Neuronal stem cell (in vitro differentiated cells): Measurements from ENCODE around the gene PI4KA.
"Not testable (repeated sequence)": the region's sequence is repeated elsewhere in the genome, so short reads cannot be mapped to it uniquely, and the experiment has no call there.

Experiments used
- DNase-seq: peaks from one replicate; pipeline ENCODE4 v3.0.0-alpha.2; 2013; ENCODE audit warnings: low spot score
- H2AFZ ChIP-seq: one replicate; pipeline ENCODE4 v1.6.1; 2013; ENCODE audit warnings: mild to moderate bottlenecking, low read length, inconsistent platforms
- H2AK5ac ChIP-seq: 2 replicates; pipeline ENCODE4 v1.6.1; 2013; ENCODE audit warnings: low read depth, mild to moderate bottlenecking, inconsistent platforms, low read length, moderate library complexity, mixed read lengths
- H2BK120ac ChIP-seq: 2 replicates; pipeline ENCODE4 v1.6.1; 2013; ENCODE audit warnings: low read depth, mild to moderate bottlenecking, inconsistent platforms, low read length, moderate library complexity, mixed read lengths
- H2BK12ac ChIP-seq: one replicate; pipeline ENCODE4 v1.6.1; 2013; ENCODE audit warnings: low read length, inconsistent platforms
- H2BK15ac ChIP-seq: 2 replicates; pipeline ENCODE4 v1.6.1; 2013; ENCODE audit warnings: mild to moderate bottlenecking, low read length, inconsistent platforms, mixed read lengths
- H2BK5ac ChIP-seq: one replicate; pipeline ENCODE4 v1.6.1; 2013; ENCODE audit warnings: inconsistent platforms, mild to moderate bottlenecking, low read length, moderate library complexity
- H3K14ac ChIP-seq: one replicate; pipeline ENCODE4 v1.6.1; 2013; ENCODE audit warnings: low read length, inconsistent platforms
- H3K18ac ChIP-seq: 2 replicates; pipeline ENCODE4 v1.6.1; 2013; ENCODE audit warnings: low read length, inconsistent platforms
- H3K23ac ChIP-seq: 2 replicates; pipeline ENCODE4 v1.6.1; 2013; ENCODE audit warnings: low read depth, mild to moderate bottlenecking, mixed read lengths, low read length, inconsistent platforms; ENCODE audit not compliant: poor library complexity
- H3K27ac ChIP-seq: replicated peaks from 3 replicates; pipeline ENCODE4 v1.5.1; 2013; ENCODE audit warnings: low read length, inconsistent platforms
- H3K27me3 ChIP-seq, 3 experiments: 2 replicates each; pipeline ENCODE4 v1.6.1; 2013; ENCODE audit warnings: low read length in 3 of 3, mild to moderate bottlenecking in 2 of 3, inconsistent platforms in 1 of 3, low read depth in 1 of 3, mixed read lengths in 1 of 3, moderate library complexity in 1 of 3; ENCODE audit not compliant: control insufficient read depth in 3 of 3, insufficient read depth in 3 of 3
- H3K36me3 ChIP-seq, 2 donors: replicated peaks in 1 of 2; 2 replicates each; pipeline ENCODE4 v1.6.1; 2013; ENCODE audit warnings: low read length in 2 of 2; ENCODE audit not compliant: control insufficient read depth in 2 of 2, insufficient read depth in 2 of 2
- H3K4ac ChIP-seq: 2 replicates; pipeline ENCODE4 v1.6.1; 2013; ENCODE audit warnings: inconsistent platforms, mild to moderate bottlenecking, low read length, moderate library complexity
- H3K4me1 ChIP-seq, 2 donors: 1 replicate in 1 of 2; 2 replicates in 1 of 2; pipeline ENCODE4 v1.6.1; 2013; ENCODE audit warnings: low read length in 2 of 2, low read depth in 1 of 2; ENCODE audit not compliant: control insufficient read depth in 2 of 2, insufficient read depth in 1 of 2
- H3K4me2 ChIP-seq: one replicate; pipeline ENCODE4 v1.6.1; 2013; ENCODE audit warnings: mild to moderate bottlenecking, low read length, inconsistent platforms; ENCODE audit not compliant: insufficient read depth, poor library complexity, severe bottlenecking
- H3K4me3 ChIP-seq, 2 donors: 2 replicates each; pipeline ENCODE4 v1.5.1; 2013; ENCODE audit warnings: low read length in 2 of 2, mild to moderate bottlenecking in 2 of 2, inconsistent platforms in 1 of 2, moderate library complexity in 1 of 2
- H3K79me1 ChIP-seq: one replicate; pipeline ENCODE4 v1.6.1; 2013; ENCODE audit warnings: low read depth, mild to moderate bottlenecking, inconsistent platforms, low read length, moderate library complexity
- H3K9ac ChIP-seq: one replicate; pipeline ENCODE4 v1.6.1; 2013; ENCODE audit warnings: mild to moderate bottlenecking, low read depth, low read length, inconsistent platforms; ENCODE audit not compliant: poor library complexity
- H3K9me3 ChIP-seq, 2 donors: replicated peaks in 1 of 2; 2 replicates each; pipeline versions ENCODE3 to v1.6.1; 2013; ENCODE audit warnings: low read length in 2 of 2, mild to moderate bottlenecking in 2 of 2, inconsistent platforms in 1 of 2, low read depth in 1 of 2, mixed read lengths in 1 of 2, moderate library complexity in 1 of 2; ENCODE audit not compliant: control insufficient read depth in 2 of 2, insufficient read depth in 1 of 2
- H4K8ac ChIP-seq: one replicate; pipeline ENCODE4 v1.6.1; 2013; ENCODE audit warnings: low read depth, mild to moderate bottlenecking, inconsistent platforms, low read length, moderate library complexity
- H4K91ac ChIP-seq: one replicate; pipeline ENCODE4 v1.6.1; 2013; ENCODE audit warnings: low read length, low read depth, mild to moderate bottlenecking, inconsistent platforms; ENCODE audit not compliant: poor library complexity
- WGBS, 2 donors: extraction: QIAGEN DNeasy Blood & Tissue Kit; methylation state at CpG; one replicate each; pipeline ENCODE4 v1.1.7; 2013; ENCODE audit warnings: missing lambda C conversion rate in 2 of 2, mixed read lengths in 1 of 2; ENCODE audit not compliant: insufficient read length in 2 of 2, insufficient replicate concordance in 1 of 2; ENCODE audit errors: extremely low coverage in 2 of 2; 5-methylcytosine and 5-hydroxymethylcytosine counted together

The PI4KA gene

GRCh38 chr22:20662524-20663036 is 196.0 kb downstream of the PI4KA start:
- not testable (repeated sequence) for H3K14ac ChIP-seq, H3K9ac ChIP-seq, H2AFZ ChIP-seq, H4K8ac ChIP-seq, H4K91ac ChIP-seq, H3K4me3 ChIP-seq, H3K36me3 ChIP-seq, H2AK5ac ChIP-seq, H2BK12ac ChIP-seq, H2BK120ac ChIP-seq, H3K4me1 ChIP-seq, H2BK15ac ChIP-seq, DNase-seq, H3K18ac ChIP-seq, H3K79me1 ChIP-seq, H3K27me3 ChIP-seq, H3K9me3 ChIP-seq, H2BK5ac ChIP-seq, H3K4ac ChIP-seq, H3K4me2 ChIP-seq, H3K23ac ChIP-seq, H3K27ac ChIP-seq
- no CpG with 5 or more reads among the region's 4 CpGs for WGBS, 2 donors

- no peak overlapping the region for H2AFZ ChIP-seq
- H3K18ac ChIP-seq: no peak overlapping the region
- no peak overlapping the region for H2AK5ac ChIP-seq
- H3K9me3 ChIP-seq: peaks cover 0 to 3% of the 10 kb centered on the region in 2 donors
- no peak overlapping the region for H2BK120ac ChIP-seq
- H2BK12ac ChIP-seq: no peak overlapping the region
- H3K14ac ChIP-seq: no peak overlapping the region
- DNase-seq: no peak
- no CpG with 5 or more reads among the region's 1 CpG for WGBS, 2 donors
- no peak overlapping the region for H3K27ac ChIP-seq
- peaks cover 0 to 2% (median 2%) of the 10 kb centered on the region in 3 experiments for H3K27me3 ChIP-seq
- no peaks in the 10 kb centered on the region for H3K79me1 ChIP-seq
- H3K23ac ChIP-seq: no peak overlapping the region
- no peak overlapping the region for H4K91ac ChIP-seq
- H3K9ac ChIP-seq: no peak overlapping the region
- no peaks in the 10 kb centered on the region for H3K36me3 ChIP-seq
- H3K4me2 ChIP-seq: no peak overlapping the region
- H4K8ac ChIP-seq: no peak overlapping the region
- H3K4me1 ChIP-seq: no peaks in the 10 kb centered on the region
- no peak overlapping the region for H3K4ac ChIP-seq
- no peak overlapping the region for H2BK5ac ChIP-seq
- no peak overlapping the region for H2BK15ac ChIP-seq
- no peak overlapping the region for H3K4me3 ChIP-seq
These were observed 197.1 kb downstream of the PI4KA start for GRCh38 chr22:20661473-20661872.

- Histone ChIP-seq H2BK5ac (no peak overlapping the region), H2AFZ (no peak overlapping the region), H3K36me3 (no peaks in the 10 kb centered on the region), H3K14ac (no peak overlapping the region), H3K9ac (no peak overlapping the region), H3K4me3 (no peak overlapping the region), H3K23ac (no peak overlapping the region), H3K4ac (no peak overlapping the region), H2BK15ac (no peak overlapping the region), H2AK5ac (no peak overlapping the region), H2BK12ac (no peak overlapping the region), H3K27me3 (peaks cover 0 to 2% (median 2%) of the 10 kb centered on the region in 3 experiments), H3K79me1 (no peaks in the 10 kb centered on the region), H4K8ac (no peak overlapping the region), H3K27ac (no peak overlapping the region), H3K4me2 (no peak overlapping the region), H2BK120ac (no peak overlapping the region), H3K4me1 (no peaks in the 10 kb centered on the region), H4K91ac (no peak overlapping the region), H3K18ac (no peak overlapping the region), H3K9me3 (peaks cover 0 to 3% of the 10 kb centered on the region in 2 donors)
- no CpG with 5 or more reads among the region's 6 CpGs for WGBS, 2 donors
- no peak for DNase-seq
These were observed 198.1 kb downstream of the PI4KA start for GRCh38 chr22:20660441-20661054.

GRCh38 chr22:20659920-20660319 is 198.7 kb downstream of the PI4KA start:
- H2BK5ac ChIP-seq: no peak overlapping the region
- H3K79me1 ChIP-seq: no peaks in the 10 kb centered on the region
- H4K8ac ChIP-seq: no peak overlapping the region
- H2BK120ac ChIP-seq: no peak overlapping the region
- H3K27ac ChIP-seq: no peak overlapping the region
- H3K9me3 ChIP-seq: peaks cover 0 to 3% of the 10 kb centered on the region in 2 donors
- DNase-seq: no peak
- no peak overlapping the region for H3K4ac ChIP-seq
- H2BK15ac ChIP-seq: no peak overlapping the region
- H3K4me3 ChIP-seq: no peak overlapping the region
- no peaks in the 10 kb centered on the region for H3K36me3 ChIP-seq
- no peak overlapping the region for H3K14ac ChIP-seq
- H2AFZ ChIP-seq: no peak overlapping the region
- no peak overlapping the region for H2AK5ac ChIP-seq
- peaks cover 0 to 2% (median 2%) of the 10 kb centered on the region in 3 experiments for H3K27me3 ChIP-seq
- WGBS, 2 donors: no CpG with 5 or more reads among the region's 2 CpGs
- no peak overlapping the region for H4K91ac ChIP-seq
- no peak overlapping the region for H3K4me2 ChIP-seq
- H3K23ac ChIP-seq: no peak overlapping the region
- no peak overlapping the region for H3K9ac ChIP-seq
- H2BK12ac ChIP-seq: no peak overlapping the region
- H3K18ac ChIP-seq: no peak overlapping the region
- H3K4me1 ChIP-seq: no peaks in the 10 kb centered on the region
